K562 (cell line): Measurements from ENCODE around the gene HEPACAM2. TPM values are rescaled to one million over a fixed set of nuclear protein-coding genes. Genes with fewer than 3 reads are reported as not detected.

ENCODE experiments used
- ATAC-seq: fragments of 200-7000 bp; cut with Tn5 transposase; 3 replicates; pipeline ENCODE4 v1.9.1; 2020; ENCODE audit warnings: moderate library complexity
- BruUV-seq: library from RNA; stranded (reverse); fragments of 400-500 nt; replicated peaks from 2 replicates; lab custom pipeline; 2021; lab: Mats Ljungman, UMichigan
- CTCF ChIA-PET: fragments of 300-600 bp; formaldehyde crosslinking; extraction: SDS; loops from one replicate; lab custom pipeline; 2021; ENCODE audit warnings: low intra/inter-chr PET ratio; lab: Yijun Ruan, JAX
- POLR2A ChIA-PET: fragments of 300-600, 350-650 bp; sonication (Branson Sonifier 250); formaldehyde crosslinking; extraction: SDS; loops from one replicate; lab custom pipeline; 2021; ENCODE audit warnings: antibody characterized with exemption, inconsistent platforms; lab: Yijun Ruan, JAX
- DNase-seq, 4 experiments: peaks; one replicate each; pipeline versions ENCODE4 v3.0.0 to v3.0.0-alpha.2; 2011 to 2018; ENCODE audit warnings: low spot score in 3 of 4, mixed read lengths in 3 of 4; ENCODE audit errors: extremely low read depth in 1 of 4
- FAIRE-seq: peaks from 2 replicates; lab custom pipeline; 2011; peaks lifted over from hg19 to GRCh38; lab: Jason Lieb, UNC
- H2AFZ ChIP-seq: 2 replicates; pipeline ENCODE4 v1.6.0; 2011; ENCODE audit warnings: low read depth, low read length, control low read depth, inconsistent platforms
- H3K27ac ChIP-seq: fragments of 200-600 bp; 3 replicates; pipeline ENCODE4 v1.8.0; 2011; ENCODE audit warnings: low read depth, mild to moderate bottlenecking, control low read depth, inconsistent platforms, low read length, moderate library complexity, mixed read lengths; ENCODE audit errors: extremely low read depth
- H3K27me3 ChIP-seq, 2 experiments: fragments of 300-600 bp in 1 of 2; 2 replicates in 1 of 2; 3 replicates in 1 of 2; pipeline versions ENCODE4 v1.6.0 to v1.8.0; 2011; ENCODE audit warnings: inconsistent platforms in 2 of 2, low read length in 2 of 2, mild to moderate bottlenecking in 1 of 2, mixed read lengths in 1 of 2, moderate library complexity in 1 of 2; ENCODE audit not compliant: control insufficient read depth in 2 of 2, insufficient read depth in 2 of 2
- H3K36me3 ChIP-seq: fragments of 300-600 bp; 3 replicates; pipeline ENCODE4 v1.8.0; 2011; ENCODE audit warnings: mild to moderate bottlenecking, low read length, inconsistent platforms; ENCODE audit not compliant: control insufficient read depth, insufficient read depth
- H3K4me1 ChIP-seq, 2 experiments: fragments of 200-600 bp in 1 of 2; replicated peaks in 1 of 2; 2 replicates in 1 of 2; 3 replicates in 1 of 2; pipeline versions ENCODE4 v1.5.1 to v1.8.0; 2011; ENCODE audit warnings: inconsistent platforms in 2 of 2, low read length in 2 of 2, mild to moderate bottlenecking in 1 of 2, mixed read lengths in 1 of 2, moderate library complexity in 1 of 2; ENCODE audit not compliant: control insufficient read depth in 2 of 2, insufficient read depth in 2 of 2
- H3K4me2 ChIP-seq: 2 replicates; pipeline ENCODE4 v1.6.1; 2011; ENCODE audit warnings: low read length, control low read depth, inconsistent platforms, mixed read lengths; ENCODE audit not compliant: insufficient read depth
- H3K4me3 ChIP-seq: fragments of 200-600 bp; sonication (generic), shearing (Covaris generic); 2 replicates; pipeline ENCODE4 v1.5.1; 2016; ENCODE audit warnings: control low read depth, inconsistent platforms
- H3K79me2 ChIP-seq: fragments of 200-600 bp; 3 replicates; pipeline ENCODE4 v1.8.0; 2011; ENCODE audit warnings: low read length, inconsistent platforms; ENCODE audit not compliant: control insufficient read depth, insufficient read depth
- H3K9ac ChIP-seq, 2 experiments: 2 replicates each; pipeline versions ENCODE4 v1.6.0 to v1.6.1; 2011; ENCODE audit warnings: low read depth in 2 of 2, low read length in 2 of 2, control low read depth in 1 of 2, inconsistent platforms in 1 of 2, mild to moderate bottlenecking in 1 of 2, mixed read lengths in 1 of 2; ENCODE audit not compliant: insufficient read depth in 1 of 2
- H3K9me1 ChIP-seq: one replicate; pipeline ENCODE4 v1.6.0; 2011; ENCODE audit warnings: inconsistent platforms, mild to moderate bottlenecking, low read length, moderate library complexity; ENCODE audit not compliant: control insufficient read depth, insufficient read depth
- H3K9me3 ChIP-seq: replicated peaks from 2 replicates; pipeline ENCODE4 v1.5.1; 2011; ENCODE audit warnings: low read depth, low read length, inconsistent platforms; ENCODE audit not compliant: control insufficient read depth, insufficient read depth
- H4K20me1 ChIP-seq: replicated peaks from 2 replicates; pipeline ENCODE4 v1.6.1; 2011; ENCODE audit warnings: low read length, inconsistent platforms, mixed read lengths; ENCODE audit not compliant: control insufficient read depth, insufficient read depth
- DDX20 ChIP-seq: fragments of 450-650 bp; IDR thresholded peaks from 2 replicates; pipeline ENCODE4 v1.6.1; 2016; ENCODE audit warnings: missing genetic modification characterization, low read depth, mild to moderate bottlenecking, missing compliant biosample characterization, moderate library complexity
- E2F3 ChIP-seq: fragments of 250-450 bp; sonication (Bioruptor Pico); IDR thresholded peaks from 2 replicates; pipeline ENCODE4 v1.4.0; 2020; ENCODE audit warnings: mild to moderate bottlenecking
- KHSRP ChIP-seq: fragments of 450-650 bp; IDR thresholded peaks from 2 replicates; pipeline ENCODE4 v1.6.1; 2017
- PTBP1 ChIP-seq: fragments of 200-400 bp; formaldehyde crosslinking; IDR thresholded peaks from 2 replicates; pipeline ENCODE4 v1.6.1; 2017; ENCODE audit warnings: low read depth, low read length
- ZNF143 ChIP-seq: sonication (generic); formaldehyde crosslinking; IDR thresholded peaks from 2 replicates; pipeline ENCODE4 v1.9.0; 2022; ENCODE audit warnings: mild to moderate bottlenecking, missing genetic modification reagents
- WGBS: fragments of 100-300 bp; shearing (Covaris generic); methylation state at CpG from one replicate; pipeline ENCODE4 v1.1.6; 2016; ENCODE audit warnings: low coverage, mixed read lengths; ENCODE audit not compliant: insufficient coverage; ENCODE audit errors: missing lambda C conversion rate; 5-methylcytosine and 5-hydroxymethylcytosine counted together
- in situ Hi-C: fragments of 300-500 bp; cut with MboI; formaldehyde crosslinking; loops from 4 replicates; pipeline ENCODE4 v1.15.0; 2018; ENCODE audit warnings: inconsistent platforms, mixed read lengths
- intact Hi-C: fragments of 100-400 bp; cut with micrococcal nuclease; formaldehyde crosslinking; loops from 2 replicates; pipeline ENCODE4 v1.14.2; 2022
- polyA plus RNA-seq, 8 experiments: library from polyadenylated mRNA; depleted of rRNA in 4 of 8; stranded (reverse) in 5 of 8; unstranded in 3 of 8; fragments of >200 nt; fragmentation: Nextera tagmentation in 2 of 8; fragmentation: Illumina TruSeq in 1 of 8; extraction: Ambion mirVana in 2 of 8; extraction: Trizol in 1 of 8; gene quantifications; 2 replicates each; pipeline versions ENCODE4 v1.2.1 to v1.2.3, GENCODE V29; 2011 to 2014; ENCODE audit warnings: inconsistent platforms in 1 of 8, missing spikeins in 1 of 8
- total RNA-seq, 7 experiments: library from RNA; depleted of rRNA in 6 of 7; stranded (reverse); fragments of >200 nt in 6 of 7; fragmentation: Illumina TruSeq in 2 of 7; extraction: Trizol in 2 of 7; gene quantifications; 2 replicates each; pipeline versions ENCODE4 v1.2.1 to v1.2.3, GENCODE V29; 2011 to 2021; ENCODE audit warnings: low replicate concordance in 1 of 7
- TF ChIP-seq, protein P1 (sequence below): fragments of 250-450 bp; sonication (Bioruptor Pico); IDR thresholded peaks from 2 replicates; pipeline ENCODE4 v1.4.0; 2020; ENCODE audit warnings: mild to moderate bottlenecking

Gene HEPACAM2
- total and polyA plus RNA-seq, 9 of the 15 experiments (the other 6 are each of a cell fraction or from before 2014, with no cell fraction given), result 2.0 to 6.5 (median 3.9) TPM

DNA sequence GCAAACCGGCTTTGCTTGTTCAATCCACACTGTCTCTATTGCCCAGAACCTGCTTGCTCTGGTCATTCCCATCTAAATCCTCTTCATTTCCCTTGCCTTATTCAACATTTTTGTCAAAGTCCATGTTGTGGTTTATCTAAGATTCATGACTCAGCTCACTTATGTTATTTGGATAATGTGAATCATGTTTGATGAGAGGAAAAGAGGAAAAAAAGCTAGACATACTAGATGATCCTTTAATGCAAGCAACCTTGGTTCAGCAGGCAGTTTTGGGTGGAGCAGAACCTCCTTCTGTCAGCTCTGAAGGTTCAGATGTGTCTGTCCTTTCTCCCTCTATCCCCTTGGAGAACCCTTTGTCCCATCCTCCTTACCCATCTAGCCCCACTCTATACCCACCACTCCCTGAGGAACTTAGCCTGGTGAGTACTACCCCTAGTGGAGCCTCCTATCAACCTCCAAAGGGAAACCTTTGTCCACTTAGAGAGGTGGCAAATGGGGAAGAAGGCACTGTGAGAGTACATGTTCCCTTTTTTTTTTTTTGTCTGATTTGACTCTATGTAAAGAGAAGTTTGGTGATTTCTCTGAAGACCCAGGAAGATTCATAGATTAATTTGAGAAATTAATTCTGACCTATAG is 76.0 kb downstream of the HEPACAM2 start:
- Histone ChIP-seq H3K9ac (no peak overlapping the region), H3K27me3 (peaks cover 0 to 4% of the 10 kb centered on the region in 2 experiments; a peak in 1 of 5 replicates), H3K4me3 (no peak overlapping the region), H3K4me1 (peaks cover 0 to 12% of the 10 kb centered on the region in 2 experiments; a peak in 1 of 5 replicates), H3K36me3 (no peaks in the 10 kb centered on the region), H4K20me1 (no peaks in the 10 kb centered on the region), H3K9me1 (no peaks in the 10 kb centered on the region), H3K27ac (no peak overlapping the region), H2AFZ (no peak overlapping the region), H3K79me2 (no peaks in the 10 kb centered on the region), H3K4me2 (no peak overlapping the region), H3K9me3 (no peaks in the 10 kb centered on the region)
- no peak for DNase-seq
- BruUV-seq, result no TSS peak
- FAIRE-seq, result no peak
- intact Hi-C loops, result no loop called here
- in situ Hi-C loops, result no loop called here
- ChIA-PET CTCF (no interaction called here), POLR2A (no interaction called here)
- no peak for ATAC-seq
- TF ChIP-seq E2F3 (CRISPR knock-in tag) (no peak), KHSRP (no peak), PTBP1 (no peak), ZNF143 (CRISPR knock-in tag) (no peak)
- WGBS, result 14% methylated on average over 1 of the region's 1 CpG

DNA sequence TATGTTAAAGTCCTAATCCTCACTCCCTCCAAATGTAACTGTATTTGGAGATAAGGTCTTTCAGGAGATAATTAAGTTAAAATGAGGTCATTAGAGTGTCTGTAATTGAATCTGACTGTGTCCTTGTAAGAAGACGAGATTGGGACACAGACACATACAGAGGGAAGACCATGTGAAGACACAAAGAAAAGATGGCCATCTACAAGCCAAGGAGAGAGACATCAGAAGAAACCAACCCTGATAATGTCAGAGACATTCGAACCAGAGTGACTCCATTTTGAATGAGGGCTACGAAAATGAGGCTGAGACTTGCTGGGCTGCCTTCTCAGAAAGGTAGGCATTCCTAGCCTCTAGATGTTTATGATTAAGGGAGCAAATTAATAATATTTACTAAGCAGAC is 77.5 kb downstream of the HEPACAM2 start:
- H3K4me1 ChIP-seq, result peaks cover 0 to 12% of the 10 kb centered on the region in 2 experiments; a peak in 1 of 5 replicates
- ChIA-PET POLR2A (no interaction called here), CTCF (no interaction called here)
- H3K9ac ChIP-seq, result no peak overlapping the region
- ATAC-seq, result no peak
- H3K36me3 ChIP-seq, result no peaks in the 10 kb centered on the region
- no TSS peak for BruUV-seq
- intact Hi-C loops, result no loop called here
- in situ Hi-C loops, result no loop called here
- H3K9me3 ChIP-seq, result no peaks in the 10 kb centered on the region
- peaks cover 0 to 4% of the 10 kb centered on the region in 2 experiments; a peak in 1 of 5 replicates for H3K27me3 ChIP-seq
- peak; percentile 6 for FAIRE-seq
- H4K20me1 ChIP-seq, result no peaks in the 10 kb centered on the region
- no peaks in the 10 kb centered on the region for H3K9me1 ChIP-seq
- no peaks in the 10 kb centered on the region for H3K79me2 ChIP-seq
- WGBS, result 6% methylated on average over 3 of the region's 3 CpGs
- H2AFZ ChIP-seq, result peak overlapping the region; percentile 82
- DNase-seq, result no peak
- no peak overlapping the region for H3K27ac ChIP-seq
- H3K4me2 ChIP-seq, result no peak overlapping the region
- no peak overlapping the region for H3K4me3 ChIP-seq
- TF ChIP-seq, protein P1, sequence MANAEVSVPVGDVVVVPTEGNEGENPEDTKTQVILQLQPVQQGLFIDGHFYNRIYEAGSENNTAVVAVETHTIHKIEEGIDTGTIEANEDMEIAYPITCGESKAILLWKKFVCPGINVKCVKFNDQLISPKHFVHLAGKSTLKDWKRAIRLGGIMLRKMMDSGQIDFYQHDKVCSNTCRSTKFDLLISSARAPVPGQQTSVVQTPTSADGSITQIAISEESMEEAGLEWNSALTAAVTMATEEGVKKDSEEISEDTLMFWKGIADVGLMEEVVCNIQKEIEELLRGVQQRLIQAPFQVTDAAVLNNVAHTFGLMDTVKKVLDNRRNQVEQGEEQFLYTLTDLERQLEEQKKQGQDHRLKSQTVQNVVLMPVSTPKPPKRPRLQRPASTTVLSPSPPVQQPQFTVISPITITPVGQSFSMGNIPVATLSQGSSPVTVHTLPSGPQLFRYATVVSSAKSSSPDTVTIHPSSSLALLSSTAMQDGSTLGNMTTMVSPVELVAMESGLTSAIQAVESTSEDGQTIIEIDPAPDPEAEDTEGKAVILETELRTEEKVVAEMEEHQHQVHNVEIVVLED, result peak; percentile 46; the same call in 1 of the 2 replicates
- peak; percentile 85 for TF ChIP-seq DDX20 (tag)
